WTC11 (cell line): ENCODE measurements around the gene SRMS. TPM values are rescaled to one million over a fixed set of nuclear protein-coding genes. Genes with fewer than 3 reads are reported as not detected.
A peak's percentile ranks its signal among the peaks of the same experiment; 100 is the strongest.

Experiments
- ATAC-seq: fragments of 200-7000 bp; cut with Tn5 transposase; 2 replicates; pipeline ENCODE4 v1.10.0; 2021; ENCODE audit warnings: mild to moderate bottlenecking, moderate library complexity
- CTCF ChIA-PET: fragments of 300-600 bp; sonication (Branson Sonifier 250); formaldehyde crosslinking; loops from one replicate; lab custom pipeline; 2021; ENCODE audit warnings: antibody characterized with exemption; lab: Charles Lee
- POLR2A ChIA-PET: fragments of 350-600 bp; sonication (Branson Sonifier 250); formaldehyde crosslinking; loops from one replicate; lab custom pipeline; 2021; ENCODE audit warnings: antibody characterized with exemption; lab: Charles Lee
- DNase-seq: peaks from one replicate; pipeline ENCODE4 v3.0.0; 2021; ENCODE audit warnings: low spot score
- H3K27ac Mint-ChIP-seq: 2 replicates; pipeline ENCODE4 v1.8.0; 2021; ENCODE audit warnings: mixed read lengths
- H3K27me3 Mint-ChIP-seq: 2 replicates; pipeline ENCODE4 v1.8.0; 2021; ENCODE audit warnings: low read depth, mild to moderate bottlenecking, moderate library complexity, mixed read lengths
- H3K36me3 Mint-ChIP-seq: 2 replicates; pipeline ENCODE4 v1.8.0; 2021; ENCODE audit warnings: mixed read lengths
- H3K4me1 Mint-ChIP-seq: 2 replicates; pipeline ENCODE4 v1.8.0; 2022; ENCODE audit warnings: mixed read lengths
- H3K4me3 Mint-ChIP-seq: 2 replicates; pipeline ENCODE4 v1.8.0; 2021; ENCODE audit warnings: mild to moderate bottlenecking, moderate library complexity, mixed read lengths
- H3K9me3 Mint-ChIP-seq: 2 replicates; pipeline ENCODE4 v1.8.0; 2021; ENCODE audit warnings: mixed read lengths
- ATF1 ChIP-seq: sonication (generic); formaldehyde crosslinking; IDR thresholded peaks from 2 replicates; pipeline ENCODE4 v1.8.1; 2023; ENCODE audit warnings: mild to moderate bottlenecking, moderate library complexity, missing genetic modification reagents
- ATF3 ChIP-seq: sonication (generic); formaldehyde crosslinking; conservative IDR thresholded peaks from 2 replicates; pipeline ENCODE4 v1.8.1; 2022; ENCODE audit warnings: mild to moderate bottlenecking, missing genetic modification reagents
- E2F1 ChIP-seq: sonication (generic); formaldehyde crosslinking; IDR thresholded peaks from 2 replicates; pipeline ENCODE4 v1.8.0; 2022; ENCODE audit warnings: mild to moderate bottlenecking, missing genetic modification reagents
- GABPB1 ChIP-seq: sonication (generic); formaldehyde crosslinking; IDR thresholded peaks from 2 replicates; pipeline ENCODE4 v1.8.1; 2023; ENCODE audit warnings: mild to moderate bottlenecking, missing genetic modification reagents
- GRHL2 ChIP-seq: fragments of 250-450 bp; sonication (Bioruptor Pico); IDR thresholded peaks from 2 replicates; pipeline ENCODE4 v1.8.0; 2022; ENCODE audit warnings: mild to moderate bottlenecking, moderate library complexity; ENCODE audit not compliant: insufficient replicate concordance, severe bottlenecking
- GTF2I ChIP-seq: fragments of 250-450 bp; sonication (Bioruptor Pico); conservative IDR thresholded peaks from 2 replicates; pipeline ENCODE4 v1.4.0; 2021; ENCODE audit warnings: mild to moderate bottlenecking
- HMGXB4 ChIP-seq: sonication (generic); formaldehyde crosslinking; IDR thresholded peaks from 2 replicates; pipeline ENCODE4 v1.8.1; 2023; ENCODE audit warnings: mild to moderate bottlenecking, moderate library complexity, missing genetic modification reagents
- MXD4 ChIP-seq: fragments of 250-450 bp; sonication (Bioruptor Pico); IDR thresholded peaks from 2 replicates; pipeline ENCODE4 v1.8.0; 2021; ENCODE audit warnings: mild to moderate bottlenecking, moderate library complexity, borderline replicate concordance
- OVOL2 ChIP-seq: fragments of 250-450 bp; sonication (Bioruptor Pico); IDR thresholded peaks from 2 replicates; pipeline ENCODE4 v1.9.0; 2021; ENCODE audit warnings: mild to moderate bottlenecking, borderline replicate concordance
- SP1 ChIP-seq: sonication (generic); formaldehyde crosslinking; conservative IDR thresholded peaks from 2 replicates; pipeline ENCODE4 v1.8.1; 2022; ENCODE audit warnings: missing genetic modification reagents
- ZBTB21 ChIP-seq: sonication (generic); formaldehyde crosslinking; IDR thresholded peaks from 2 replicates; pipeline ENCODE4 v1.8.1; 2023; ENCODE audit warnings: mild to moderate bottlenecking, missing genetic modification reagents, borderline replicate concordance
- ZMAT4 ChIP-seq: fragments of 250-450 bp; sonication (Bioruptor Pico); IDR thresholded peaks from 2 replicates; pipeline ENCODE4 v1.9.0; 2021; ENCODE audit warnings: mild to moderate bottlenecking
- ZNF232 ChIP-seq: sonication (generic); formaldehyde crosslinking; IDR thresholded peaks from 2 replicates; pipeline ENCODE4 v1.8.0; 2022; ENCODE audit warnings: mild to moderate bottlenecking, missing genetic modification reagents
- ZNF416 ChIP-seq: fragments of 250-450 bp; sonication (Bioruptor Pico); IDR thresholded peaks from 2 replicates; pipeline ENCODE4 v1.9.0; 2021; ENCODE audit warnings: mild to moderate bottlenecking, inconsistent platforms
- ZNF425 ChIP-seq: fragments of 250-450 bp; sonication (Bioruptor Pico); conservative IDR thresholded peaks from 2 replicates; pipeline ENCODE4 v1.9.0; 2021; ENCODE audit warnings: mild to moderate bottlenecking
- ZNF671 ChIP-seq: fragments of 250-450 bp; sonication (Bioruptor Pico); IDR thresholded peaks from 2 replicates; pipeline ENCODE4 v1.8.0; 2021; ENCODE audit warnings: mild to moderate bottlenecking
- ZSCAN18 ChIP-seq: fragments of 250-450 bp; sonication (Bioruptor Pico); IDR thresholded peaks from 2 replicates; pipeline ENCODE4 v2.1.2; 2022; ENCODE audit warnings: mild to moderate bottlenecking, moderate library complexity
- total RNA-seq: library from RNA; stranded (reverse); gene quantifications from 3 replicates; pipeline ENCODE4 v1.2.3, GENCODE V29; 2021

The SRMS gene
- total RNA-seq, 1 experiment from 2014 or later, result 0.26 TPM

GRCh38 chr20:63558804-63559484 lies 11.4 kb upstream of the SRMS start (continued):
- TF ChIP-seq ZSCAN18 (CRISPR knock-in tag) (no peak), ATF3 (CRISPR knock-in tag) (no peak), SP1 (no peak)

GRCh38 chr20:63557481-63557891 lies 9.9 kb upstream of the SRMS start:
- peaks cover 8% of the 10 kb centered on the region for H3K4me1 Mint-ChIP-seq
- TF ChIP-seq ZNF416 (CRISPR knock-in tag), result no peak
- no peak for TF ChIP-seq ZNF671 (CRISPR knock-in tag)
- TF ChIP-seq ZNF425 (CRISPR knock-in tag), result no peak
- no peak for TF ChIP-seq ZBTB21 (CRISPR knock-in tag)
- no peak for TF ChIP-seq ZNF232
- no peak for TF ChIP-seq ZMAT4 (CRISPR knock-in tag)
- TF ChIP-seq GRHL2 (CRISPR knock-in tag), result no peak
- TF ChIP-seq HMGXB4 (CRISPR knock-in tag), result no peak
- no peak for TF ChIP-seq OVOL2 (CRISPR knock-in tag)
- TF ChIP-seq GABPB1, result no peak
- no peak for TF ChIP-seq GTF2I (CRISPR knock-in tag)
- no peak for TF ChIP-seq MXD4 (CRISPR knock-in tag)
- TF ChIP-seq, all 79 proteins: peak for 0
- ChIA-PET POLR2A (interaction anchor here (0.8 kb wide), 1 partner anchor 16 kb away, joined by 3 read pairs; the partner anchor contains the start of gene HELZ2), CTCF (interaction anchor here (1.0 to 3.9 kb wide), 2 partner anchors 20 to 417 kb away, joined by 3 to 34 read pairs; partner anchors contain the start of gene PTK6)
- H3K9me3 Mint-ChIP-seq, result no peaks in the 10 kb centered on the region
- H3K36me3 Mint-ChIP-seq, result peaks cover 3% of the 10 kb centered on the region
- DNase-seq, result no peak
- ATAC-seq, result no peak
- no peaks in the 10 kb centered on the region for H3K27me3 Mint-ChIP-seq
- H3K27ac Mint-ChIP-seq, result peak overlapping the region; percentile 92; the same call in 1 of the 2 replicates
- H3K4me3 Mint-ChIP-seq, result no peak overlapping the region

- no peak for TF ChIP-seq ZNF232
- no peak for TF ChIP-seq E2F1
- no peak for TF ChIP-seq ATF1 (CRISPR knock-in tag)
- TF ChIP-seq, all 79 proteins: peak for 0
- H3K4me3 Mint-ChIP-seq, result no peak overlapping the region
- peaks cover 12% of the 10 kb centered on the region for H3K4me1 Mint-ChIP-seq
- peaks cover 3% of the 10 kb centered on the region for H3K36me3 Mint-ChIP-seq
- H3K27ac Mint-ChIP-seq, result peak overlapping the region; percentile 92; the same call in 1 of the 2 replicates
- H3K9me3 Mint-ChIP-seq, result no peaks in the 10 kb centered on the region
- no peak for DNase-seq
- ChIA-PET CTCF (interaction anchor here (0.6 to 3.9 kb wide), 3 partner anchors 12 to 417 kb away, joined by 3 to 34 read pairs (median 3); partner anchors contain the start of gene PTK6), POLR2A (interaction anchor here (0.8 kb wide), 1 partner anchor 16 kb away, joined by 3 read pairs; the partner anchor contains the start of gene HELZ2)
- no peak for ATAC-seq
- H3K27me3 Mint-ChIP-seq, result no peaks in the 10 kb centered on the region
Measured at GRCh38 chr20:63556873-63557478, 9.4 kb upstream of the SRMS start.
